SJSA1 (cell line): ENCODE data around the gene KCP. TPM values are rescaled to one million over a fixed set of nuclear protein-coding genes. Genes with fewer than 3 reads are reported as not detected.

Source experiments
- DNase-seq, 2 experiments: peaks; one replicate each; pipeline ENCODE4 v3.0.0-alpha.2; 2015 to 2020; ENCODE audit warnings: low spot score in 2 of 2, low read depth in 1 of 2
- H3K27ac ChIP-seq: fragments of 250-450 bp; sonication (Bioruptor Pico); 2 replicates; pipeline ENCODE4 v1.5.1; 2020; ENCODE audit warnings: mild to moderate bottlenecking, moderate library complexity
- H3K27me3 ChIP-seq: fragments of 250-450 bp; sonication (Bioruptor Pico); replicated peaks from 2 replicates; pipeline ENCODE4 v1.5.1; 2020; ENCODE audit warnings: mild to moderate bottlenecking, moderate library complexity
- H3K36me3 ChIP-seq: fragments of 250-450 bp; sonication (Bioruptor Pico); 2 replicates; pipeline ENCODE4 v1.5.1; 2020; ENCODE audit warnings: mild to moderate bottlenecking
- H3K4me1 ChIP-seq: fragments of 250-450 bp; sonication (Bioruptor Pico); replicated peaks from 2 replicates; pipeline ENCODE4 v1.6.1; 2021; ENCODE audit warnings: mild to moderate bottlenecking
- H3K4me3 ChIP-seq: fragments of 250-450 bp; sonication (Bioruptor Pico); 2 replicates; pipeline ENCODE4 v1.5.1; 2020; ENCODE audit warnings: mild to moderate bottlenecking
- H3K9me3 ChIP-seq: fragments of 250-450 bp; sonication (Bioruptor Pico); replicated peaks from 2 replicates; pipeline ENCODE4 v1.5.1; 2020; ENCODE audit warnings: mild to moderate bottlenecking
- total RNA-seq: library from RNA; depleted of rRNA; stranded (reverse); fragments of >200 nt; shearing (Covaris generic); gene quantifications from 2 replicates; pipeline ENCODE4 v1.2.3, GENCODE V29; 2014

Gene KCP
- total RNA-seq, 1 experiment from 2014 or later, result not detected

- no peak overlapping the region for H3K4me3 ChIP-seq
- H3K27me3 ChIP-seq, result no peaks in the 10 kb centered on the region
- H3K36me3 ChIP-seq, result peaks cover 69% of the 10 kb centered on the region
- H3K9me3 ChIP-seq, result no peaks in the 10 kb centered on the region
- no peak overlapping the region for H3K27ac ChIP-seq
- DNase-seq, result peak in 1 of 2 experiments; percentile 37
- H3K4me1 ChIP-seq, result peaks cover 35% of the 10 kb centered on the region
Observed at GRCh38 chr7:128835231-128835751, 75.2 kb downstream of the KCP start.

GRCh38 chr7:128833946-128834325 is 76.6 kb downstream of the KCP start:
- peak overlapping the region; percentile 38; the same call in 1 of the 2 replicates for H3K27ac ChIP-seq
- no peaks in the 10 kb centered on the region for H3K27me3 ChIP-seq
- H3K36me3 ChIP-seq, result peaks cover 56% of the 10 kb centered on the region
- H3K4me3 ChIP-seq, result no peak overlapping the region
- peaks cover 46% of the 10 kb centered on the region for H3K4me1 ChIP-seq
- no peaks in the 10 kb centered on the region for H3K9me3 ChIP-seq
- no peak for DNase-seq

GRCh38 chr7:128833148-128833945 is 77.2 kb downstream of the KCP start:
- DNase-seq, result peak; percentile 57 to 84
- Histone ChIP-seq H3K36me3 (peaks cover 50% of the 10 kb centered on the region), H3K27ac (peak overlapping the region; percentile 42), H3K4me3 (peak overlapping the region; percentile 73; the same call in 1 of the 2 replicates), H3K4me1 (peaks cover 51% of the 10 kb centered on the region), H3K9me3 (no peaks in the 10 kb centered on the region), H3K27me3 (no peaks in the 10 kb centered on the region)

- peaks cover 57% of the 10 kb centered on the region for H3K4me1 ChIP-seq
- peak overlapping the region; percentile 73 for H3K4me3 ChIP-seq
- H3K9me3 ChIP-seq, result no peaks in the 10 kb centered on the region
- H3K27ac ChIP-seq, result peak overlapping the region; percentile 42
- H3K36me3 ChIP-seq, result peaks cover 45% of the 10 kb centered on the region
- no peak for DNase-seq
- H3K27me3 ChIP-seq, result no peaks in the 10 kb centered on the region
Observed at GRCh38 chr7:128832880-128833147, 77.7 kb downstream of the KCP start.

- Histone ChIP-seq H3K36me3 (peaks cover 39% of the 10 kb centered on the region), H3K4me3 (peak overlapping the region; percentile 73), H3K27ac (peak overlapping the region; percentile 42), H3K9me3 (no peaks in the 10 kb centered on the region), H3K27me3 (no peaks in the 10 kb centered on the region), H3K4me1 (peaks cover 63% of the 10 kb centered on the region)
- peak in 1 of 2 experiments; percentile 17 for DNase-seq
Observed at GRCh38 chr7:128831994-128832879, 78.3 kb downstream of the KCP start.

- peak in 1 of 2 experiments; percentile 65 for DNase-seq
- Histone ChIP-seq H3K4me1 (peaks cover 66% of the 10 kb centered on the region), H3K27me3 (no peaks in the 10 kb centered on the region)
Observed at GRCh38 chr7:128831178-128831993, 79.1 kb downstream of the KCP start.

GRCh38 chr7:128830231-128831177 is 80.0 kb downstream of the KCP start, which contains the start of gene FLNC:
FLNC (plus strand) TSS chr7:128830406; CDS start chr7:128830638, 232 bp downstream.
- H3K4me3 ChIP-seq, result peak within 1 kb of the TSS; percentile 73
- H3K9me3 ChIP-seq, result no peaks in the 10 kb centered on the region
- H3K4me1 ChIP-seq, result peaks cover 66% of the 10 kb centered on the region
- H3K36me3 ChIP-seq, result peaks cover 24% of the 10 kb centered on the region
- H3K27ac ChIP-seq, result peak within 1 kb of the TSS; percentile 63
- no peaks in the 10 kb centered on the region for H3K27me3 ChIP-seq
- DNase-seq, result peak; percentile 63 to 73

More at GRCh38 chr7:128831178-128831993, 79.1 kb downstream of the KCP start:
- no peaks in the 10 kb centered on the region for H3K9me3 ChIP-seq
- H3K36me3 ChIP-seq, result peaks cover 33% of the 10 kb centered on the region
- no peak overlapping the region for H3K27ac ChIP-seq
- H3K4me3 ChIP-seq, result peak overlapping the region; percentile 73

- H3K27ac ChIP-seq, result peak overlapping the region; percentile 56
- no peaks in the 10 kb centered on the region for H3K27me3 ChIP-seq
- H3K9me3 ChIP-seq, result no peaks in the 10 kb centered on the region
- H3K36me3 ChIP-seq, result peaks cover 15% of the 10 kb centered on the region
- H3K4me3 ChIP-seq, result peak overlapping the region; percentile 73
- H3K4me1 ChIP-seq, result peaks cover 66% of the 10 kb centered on the region
- DNase-seq, result peak in 1 of 2 experiments; percentile 70
Observed at GRCh38 chr7:128829391-128830166, 80.9 kb downstream of the KCP start.

GRCh38 chr7:128827971-128828711 is 82.4 kb downstream of the KCP start:
- Histone ChIP-seq H3K27ac (peak overlapping the region; percentile 45), H3K36me3 (peaks cover 10% of the 10 kb centered on the region), H3K9me3 (no peaks in the 10 kb centered on the region), H3K27me3 (no peaks in the 10 kb centered on the region), H3K4me1 (peaks cover 55% of the 10 kb centered on the region), H3K4me3 (no peak overlapping the region)
- peak; percentile 56 to 77 for DNase-seq

- Histone ChIP-seq H3K36me3 (peaks cover 4% of the 10 kb centered on the region; the same call in 1 of the 2 replicates), H3K27me3 (no peaks in the 10 kb centered on the region), H3K9me3 (no peaks in the 10 kb centered on the region), H3K27ac (peak overlapping the region; percentile 45), H3K4me3 (no peak overlapping the region), H3K4me1 (peaks cover 48% of the 10 kb centered on the region)
- DNase-seq, result peak; percentile 66 to 78
Observed at GRCh38 chr7:128827248-128827958, 83.1 kb downstream of the KCP start.

- DNase-seq, result no peak
- no peaks in the 10 kb centered on the region for H3K9me3 ChIP-seq
- no peaks in the 10 kb centered on the region for H3K27me3 ChIP-seq
- H3K4me3 ChIP-seq, result no peak overlapping the region
- peaks cover 44% of the 10 kb centered on the region for H3K4me1 ChIP-seq
- peak overlapping the region; percentile 45; the same call in 1 of the 2 replicates for H3K27ac ChIP-seq
- peaks cover 4% of the 10 kb centered on the region; the same call in 1 of the 2 replicates for H3K36me3 ChIP-seq
Observed at GRCh38 chr7:128826916-128827247, 83.6 kb downstream of the KCP start.
